HG03469 (cell line): ENCODE measurements around the gene ELAC1.
"Not testable (repeated sequence)": the region's sequence is repeated elsewhere in the genome, so short reads cannot be mapped to it uniquely, and the experiment has no call there.

ENCODE experiments used
- ATAC-seq: cut with Tn5 transposase; IDR thresholded peaks from one replicate; pipeline ENCODE4 v1.9.1; 2021; ENCODE audit warnings: mild to moderate bottlenecking, moderate library complexity, moderate number of reproducible peaks; ENCODE audit not compliant: unreplicated experiment

ELAC1 gene

GRCh38 chr18:50972404-50972803, 4.6 kb downstream of the ELAC1 start:
- ATAC-seq: not testable (repeated sequence)

GRCh38 chr18:50973367-50974126, 5.7 kb downstream of the ELAC1 start:
- ATAC-seq: no peak

- ATAC-seq: no peak
Observed at GRCh38 chr18:50977037-50977760, 9.4 kb downstream of the ELAC1 start.

GRCh38 chr18:50981381-50981780, 13.5 kb downstream of the ELAC1 start:
- ATAC-seq: no peak

- ATAC-seq: no peak
Observed at GRCh38 chr18:50982086-50982801, 14.4 kb downstream of the ELAC1 start.

GRCh38 chr18:50982802-50983179, 15.0 kb downstream of the ELAC1 start:
- ATAC-seq: no peak

- no peak for ATAC-seq
Observed at GRCh38 chr18:50986360-50987087, 18.7 kb downstream of the ELAC1 start.

GRCh38 chr18:50987261-50987660, 19.4 kb downstream of the ELAC1 start:
- no peak for ATAC-seq

- no peak for ATAC-seq
Observed at GRCh38 chr18:50989711-50990110, 21.9 kb downstream of the ELAC1 start.

- ATAC-seq: no peak
Observed at GRCh38 chr18:50992351-50992762, 24.5 kb downstream of the ELAC1 start.

GRCh38 chr18:50994031-50994430, 26.2 kb downstream of the ELAC1 start:
- ATAC-seq: no peak

- not testable (repeated sequence) for ATAC-seq
Observed at GRCh38 chr18:51003174-51003573, 35.3 kb downstream of the ELAC1 start.

- ATAC-seq: no peak
Observed at GRCh38 chr18:51006061-51006818, 38.4 kb downstream of the ELAC1 start.

- no peak for ATAC-seq
Observed at GRCh38 chr18:51006948-51007789, 39.3 kb downstream of the ELAC1 start.

- no peak for ATAC-seq
Observed at GRCh38 chr18:51007790-51008139, 39.9 kb downstream of the ELAC1 start.

GRCh38 chr18:51009072-51009471, 41.2 kb downstream of the ELAC1 start:
- no peak for ATAC-seq

- no peak for ATAC-seq
Observed at GRCh38 chr18:51010218-51010617, 42.4 kb downstream of the ELAC1 start.

- no peak for ATAC-seq
Observed at GRCh38 chr18:51011709-51012108, 43.9 kb downstream of the ELAC1 start.

GRCh38 chr18:51012441-51012840, 44.6 kb downstream of the ELAC1 start:
- ATAC-seq: no peak
